H1 (cell line): ENCODE measurements around the gene GALNT18. TPM values are rescaled to one million over a fixed set of nuclear protein-coding genes. Genes with fewer than 3 reads are reported as not detected.

Experiments used
- KDM1A ChIP-seq: fragments of 200-600, 300-600 bp; sonication (generic); IDR thresholded peaks from 2 replicates; pipeline ENCODE4 v1.7.1; 2016; ENCODE audit warnings: mild to moderate bottlenecking, low read length, borderline replicate concordance
- NANOG ChIP-seq: IDR thresholded peaks from 2 replicates; pipeline ENCODE4 v1.6.1; 2011; ENCODE audit warnings: low read length, low read depth, mild to moderate bottlenecking, inconsistent platforms; ENCODE audit not compliant: insufficient read depth, poor library complexity, severe bottlenecking
- PHF8 ChIP-seq: fragments of 200-600 bp; sonication (generic); conservative IDR thresholded peaks from 2 replicates; pipeline ENCODE4 v1.7.1; 2012; ENCODE audit warnings: low read depth, mild to moderate bottlenecking, inconsistent platforms, low read length, moderate library complexity
- RXRA ChIP-seq: IDR thresholded peaks from 2 replicates; pipeline ENCODE4 v1.6.1; 2011; ENCODE audit warnings: low read depth, mild to moderate bottlenecking, low read length, moderate library complexity; ENCODE audit not compliant: insufficient read depth
- SP1 ChIP-seq: IDR thresholded peaks from 2 replicates; pipeline ENCODE4 v1.6.1; 2011; ENCODE audit warnings: low read depth, low read length
- polyA plus RNA-seq, 7 experiments: library from polyadenylated mRNA; depleted of rRNA in 3 of 7; stranded (reverse) in 5 of 7; unstranded in 2 of 7; fragments of >200 nt in 5 of 7; fragments of 200-250 nt in 2 of 7; gene quantifications; 1 replicate in 5 of 7; 2 replicates in 1 of 7; 4 replicates in 1 of 7; pipeline versions ENCODE4 v1.2.1 to v1.2.3, GENCODE V29; 2011 to 2013; ENCODE audit warnings: missing spikeins in 2 of 7, mixed read lengths in 2 of 7
- total RNA-seq: library from RNA; stranded (reverse); fragmentation: NEBNext Ultra II Directional; extraction: Animal tissue kit (Norgen Biotek cat#: 25700); gene quantifications from 2 replicates; pipeline ENCODE4 v1.2.1, GENCODE V29; 2021

The GALNT18 gene
- total and polyA plus RNA-seq, 2 of the 8 experiments (the other 6 are each of a cell fraction or from before 2014, with no cell fraction given) = 6.0 to 9.4 TPM

GRCh38 chr11:11561991-11562390, 59.8 kb downstream of the GALNT18 start (continued):
- TF ChIP-seq RXRA = no peak
- no peak for TF ChIP-seq KDM1A
- TF ChIP-seq NANOG = no peak
- no peak for TF ChIP-seq SP1
- no peak for TF ChIP-seq PHF8
